GM19467 (cell line): Measurements from ENCODE around the gene CEP170B.

Source experiments
- ATAC-seq: cut with Tn5 transposase; IDR thresholded peaks from one replicate; pipeline ENCODE4 v1.9.1; 2021; ENCODE audit warnings: mild to moderate bottlenecking, moderate library complexity; ENCODE audit not compliant: unreplicated experiment

Gene CEP170B

GRCh38 chr14:104929268-104930230 lies 64.5 kb downstream of the CEP170B start:
- ATAC-seq, result no peak

GRCh38 chr14:104930526-104931303 lies 65.6 kb downstream of the CEP170B start:
- no peak for ATAC-seq

GRCh38 chr14:104931304-104931770 lies 66.3 kb downstream of the CEP170B start:
- ATAC-seq, result no peak

- no peak for ATAC-seq
Observed at GRCh38 chr14:104931771-104932675, 67.0 kb downstream of the CEP170B start.

GRCh38 chr14:104932676-104933631 lies 67.9 kb downstream of the CEP170B start:
- no peak for ATAC-seq

- no peak for ATAC-seq
Observed at GRCh38 chr14:104933746-104934733, 69.0 kb downstream of the CEP170B start.

GRCh38 chr14:104935026-104935650 lies 70.1 kb downstream of the CEP170B start:
- no peak for ATAC-seq

- ATAC-seq, result no peak
Observed at GRCh38 chr14:104935955-104936354, 70.9 kb downstream of the CEP170B start.

- no peak for ATAC-seq
Observed at GRCh38 chr14:104936361-104937155, 71.5 kb downstream of the CEP170B start.

GRCh38 chr14:104937161-104937560 lies 72.1 kb downstream of the CEP170B start:
- no peak for ATAC-seq

GRCh38 chr14:104937694-104938365 lies 72.8 kb downstream of the CEP170B start:
- ATAC-seq, result no peak

GRCh38 chr14:104938436-104938835 lies 73.4 kb downstream of the CEP170B start:
- no peak for ATAC-seq

- ATAC-seq, result no peak
Observed at GRCh38 chr14:104938960-104939359, 73.9 kb downstream of the CEP170B start.

GRCh38 chr14:104939666-104940410 lies 74.8 kb downstream of the CEP170B start:
- no peak for ATAC-seq

- ATAC-seq, result no peak
Observed at GRCh38 chr14:104940526-104941150, 75.6 kb downstream of the CEP170B start.
